Body of pancreas (tissue), 4 donors: Measurements from ENCODE around the gene ASB15. TPM values are rescaled to one million over a fixed set of nuclear protein-coding genes. Genes with fewer than 3 reads are reported as not detected.
A peak's percentile ranks its signal among the peaks of the same experiment; 100 is the strongest.

Experiments used
- ATAC-seq: fragments of 150-250 bp; one replicate; pipeline ENCODE4 v1.9.1; 2016
- DNase-seq, 4 donors: peaks; one replicate each; pipeline ENCODE4 v3.0.0-alpha.2; 2019
- H3K27ac ChIP-seq, 4 donors: fragments of 200-600 bp; sonication (generic); 1 replicate in 3 of 4; 2 replicates in 1 of 4; pipeline versions ENCODE4 v1.5.1 to v1.6.1; 2016 to 2019; ENCODE audit warnings: mild to moderate bottlenecking in 1 of 4, mixed read lengths in 1 of 4, moderate library complexity in 1 of 4
- H3K27me3 ChIP-seq, 2 donors: fragments of 200-600 bp; sonication (generic); one replicate each; pipeline ENCODE4 v1.6.0; 2016; ENCODE audit warnings: mild to moderate bottlenecking in 1 of 2
- H3K36me3 ChIP-seq, 2 donors: fragments of 200-600 bp; sonication (generic); replicated peaks in 1 of 2; 2 replicates each; pipeline ENCODE4 v1.5.1; 2016; ENCODE audit warnings: low read depth in 2 of 2; ENCODE audit not compliant: insufficient read depth in 1 of 2
- H3K4me1 ChIP-seq: fragments of 200-600 bp; sonication (generic); one replicate; pipeline ENCODE4 v1.6.0; 2016
- H3K4me3 ChIP-seq, 2 donors: fragments of 200-600 bp; sonication (generic); 1 replicate in 1 of 2; 2 replicates in 1 of 2; pipeline ENCODE4 v1.5.1; 2016 to 2019
- H3K9me3 ChIP-seq, 3 donors: fragments of 200-600 bp; sonication (generic); 1 replicate in 2 of 3; 2 replicates in 1 of 3; pipeline ENCODE4 v1.5.1; 2016
- CTCF ChIP-seq, 7 experiments: fragments of 450-650 bp in 4 of 7; fragments of 200-600 bp in 3 of 7; sonication (generic) in 3 of 7; IDR thresholded peaks; one replicate each; pipeline ENCODE4 v1.5.1; 2016 to 2019; ENCODE audit warnings: antibody characterized with exemption in 7 of 7
- POLR2A ChIP-seq, 3 donors: fragments of 450-650 bp; IDR thresholded peaks; one replicate each; pipeline ENCODE4 v1.6.1; 2016; ENCODE audit warnings: antibody characterized with exemption in 3 of 3, mild to moderate bottlenecking in 2 of 3
- WGBS, 2 donors: methylation state at CpG; one replicate each; pipeline ENCODE4 v1.1.5; 2017; 5-methylcytosine and 5-hydroxymethylcytosine counted together
- intact Hi-C: fragments of 100-400 bp; cut with DNase I; formaldehyde crosslinking; loops from one replicate; pipeline ENCODE4 v1.15.1; 2023
- total RNA-seq, 2 donors: library from RNA; depleted of rRNA; stranded (reverse); fragments of >200 nt; gene quantifications; one replicate each; pipeline ENCODE4 v1.1.0, GENCODE V29; 2016

The ASB15 gene
- total RNA-seq, 2 donors from 2014 or later, result not detected

DNA sequence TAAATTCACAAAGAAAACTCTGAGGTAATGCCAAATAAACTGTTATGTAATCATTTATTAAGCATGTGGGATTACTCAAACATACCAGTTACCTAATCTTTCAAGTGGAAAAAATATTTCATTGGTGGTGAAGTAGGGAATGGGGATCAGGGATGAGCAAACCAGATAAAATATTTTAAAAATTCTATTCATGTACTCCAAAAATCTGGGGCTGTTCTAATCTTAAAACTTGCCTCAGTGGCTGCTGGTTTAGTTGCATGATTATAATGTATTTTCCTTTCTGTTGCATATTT lies 73.5 kb downstream of the ASB15 start:
- intact Hi-C loops, result loop anchor here (10.0 kb wide), 1 partner anchor 190 kb away; no protein-coding TSS in a partner anchor
- Histone ChIP-seq H3K36me3 (no peaks in the 10 kb centered on the region), H3K27me3 (no peaks in the 10 kb centered on the region), H3K4me1 (no peaks in the 10 kb centered on the region), H3K27ac (no peak overlapping the region), H3K4me3 (no peak overlapping the region), H3K9me3 (no peaks in the 10 kb centered on the region)
- TF ChIP-seq CTCF (IDR thresholded peaks at IDR 0.05) (no peak), POLR2A (IDR thresholded peaks at IDR 0.05) (no peak)
- DNase-seq (no peak), ATAC-seq (peak; percentile 68)

- no peak for DNase-seq
- H3K9me3 ChIP-seq, result no peaks in the 10 kb centered on the region
- H3K4me3 ChIP-seq, result no peak overlapping the region
- H3K4me1 ChIP-seq, result peaks cover 20% of the 10 kb centered on the region
- H3K36me3 ChIP-seq, result no peaks in the 10 kb centered on the region
- 87 to 98% methylated on average over 2 of the region's 2 CpGs for WGBS, 2 donors
- H3K27ac ChIP-seq, result no peak overlapping the region
- intact Hi-C loops, result loop anchor here (10.0 kb wide), 1 partner anchor 188 kb away; no protein-coding TSS in a partner anchor
- ATAC-seq, result no peak
- H3K27me3 ChIP-seq, result no peaks in the 10 kb centered on the region
- no peak for TF ChIP-seq CTCF (IDR thresholded peaks at IDR 0.05)
- TF ChIP-seq POLR2A (IDR thresholded peaks at IDR 0.05), result no peak
These were observed 75.6 kb downstream of the ASB15 start for GRCh38 chr7:123677061-123677715.

DNA sequence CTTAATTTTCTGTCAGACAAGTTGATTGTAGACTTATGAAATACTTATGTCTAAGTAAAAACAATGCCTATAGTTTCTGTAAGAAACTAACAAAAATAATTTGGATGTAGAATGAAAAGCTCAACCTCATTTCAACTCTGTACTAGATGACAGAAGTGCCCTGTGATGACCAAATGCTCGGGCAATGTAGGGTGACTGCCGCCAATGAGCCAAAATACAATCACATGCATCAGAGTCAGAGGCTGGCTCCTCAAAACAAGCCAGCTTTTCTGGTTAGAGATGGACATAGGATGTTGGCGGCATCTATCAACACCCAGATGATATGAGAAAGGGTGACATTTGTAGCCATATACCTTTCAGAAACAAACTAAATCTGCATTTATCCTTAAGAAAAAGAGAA lies 78.0 kb downstream of the ASB15 start:
- ATAC-seq (no peak), DNase-seq (no peak)
- TF ChIP-seq POLR2A (IDR thresholded peaks at IDR 0.05), result no peak
- no peak for TF ChIP-seq CTCF (IDR thresholded peaks at IDR 0.05)
- 91 to 93% methylated on average over 3 of the region's 3 CpGs for WGBS, 2 donors
- no peaks in the 10 kb centered on the region for H3K9me3 ChIP-seq
- intact Hi-C loops, result loop anchor here (10.0 kb wide), 1 partner anchor 185 kb away; no protein-coding TSS in a partner anchor
- no peak overlapping the region for H3K4me3 ChIP-seq
- no peak overlapping the region for H3K27ac ChIP-seq
- no peaks in the 10 kb centered on the region for H3K36me3 ChIP-seq
- peaks cover 26% of the 10 kb centered on the region for H3K4me1 ChIP-seq
- H3K27me3 ChIP-seq, result no peaks in the 10 kb centered on the region

- 46 to 56% methylated on average over 3 of the region's 3 CpGs for WGBS, 2 donors
- no peaks in the 10 kb centered on the region for H3K9me3 ChIP-seq
- DNase-seq (no peak), ATAC-seq (no peak)
- no peaks in the 10 kb centered on the region for H3K36me3 ChIP-seq
- intact Hi-C loops, result no loop called here
- TF ChIP-seq CTCF (IDR thresholded peaks at IDR 0.05), result no peak
- no peak for TF ChIP-seq POLR2A (IDR thresholded peaks at IDR 0.05)
- peaks cover 26% of the 10 kb centered on the region for H3K4me1 ChIP-seq
- H3K27me3 ChIP-seq, result no peaks in the 10 kb centered on the region
- no peak overlapping the region for H3K27ac ChIP-seq
- H3K4me3 ChIP-seq, result no peak overlapping the region
These were observed 79.0 kb downstream of the ASB15 start for GRCh38 chr7:123680580-123680979.

DNA sequence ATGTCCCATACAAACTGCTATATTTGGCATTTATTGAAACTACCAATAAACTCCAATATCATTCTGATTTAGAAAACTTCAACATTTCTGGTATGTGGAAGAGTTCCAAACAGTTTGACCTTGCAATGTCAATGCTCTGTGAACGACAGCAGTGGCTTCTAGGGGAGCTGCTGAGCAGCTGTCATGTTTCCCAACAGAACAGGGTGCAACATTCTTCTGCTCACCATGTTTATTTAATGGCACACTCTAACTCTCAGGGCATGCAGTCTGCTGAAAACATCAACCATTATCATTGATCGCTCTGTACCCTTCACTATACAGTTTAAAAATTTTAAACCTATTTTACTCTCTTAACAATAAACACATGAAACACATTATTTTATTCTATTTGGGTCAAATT lies 79.9 kb downstream of the ASB15 start:
- Histone ChIP-seq H3K9me3 (no peaks in the 10 kb centered on the region), H3K36me3 (no peaks in the 10 kb centered on the region), H3K4me3 (no peak overlapping the region), H3K27me3 (no peaks in the 10 kb centered on the region), H3K4me1 (peaks cover 26% of the 10 kb centered on the region), H3K27ac (peak overlapping the region in 1 of 4 donors; percentile 3)
- 14 to 27% methylated on average over 2 of the region's 2 CpGs for WGBS, 2 donors
- TF ChIP-seq CTCF (IDR thresholded peaks at IDR 0.05) (no peak), POLR2A (IDR thresholded peaks at IDR 0.05) (no peak)
- intact Hi-C loops, result no loop called here
- DNase-seq (peak; percentile 47 to 71 (median 58)), ATAC-seq (peak; percentile 83)
